Ishikawa (cell line): ENCODE results near the gene GYG1.

Source experiments
- CEBPB ChIP-seq: IDR thresholded peaks from 2 replicates; pipeline ENCODE4 v1.6.1; 2012
- EP300 ChIP-seq: IDR thresholded peaks from 2 replicates; pipeline ENCODE4 v1.6.1; 2012; ENCODE audit warnings: borderline replicate concordance
- FOXM1 ChIP-seq: IDR thresholded peaks from 2 replicates; pipeline ENCODE4 v1.6.1; 2012; ENCODE audit warnings: low read depth, borderline replicate concordance
- RAD21 ChIP-seq: IDR thresholded peaks from 2 replicates; pipeline ENCODE4 v1.6.1; 2012; ENCODE audit warnings: low read depth
- TEAD4 ChIP-seq: IDR thresholded peaks from 2 replicates; pipeline ENCODE4 v1.6.1; 2012
- YY1 ChIP-seq: IDR thresholded peaks from 2 replicates; pipeline ENCODE4 v1.6.1; 2012; ENCODE audit warnings: low read depth
- TF ChIP-seq, protein P1 (sequence below): IDR thresholded peaks from 2 replicates; pipeline ENCODE4 v1.6.1; 2012
- TF ChIP-seq, protein P2 (sequence below): IDR thresholded peaks from 2 replicates; pipeline ENCODE4 v1.6.1; 2012

DNA sequence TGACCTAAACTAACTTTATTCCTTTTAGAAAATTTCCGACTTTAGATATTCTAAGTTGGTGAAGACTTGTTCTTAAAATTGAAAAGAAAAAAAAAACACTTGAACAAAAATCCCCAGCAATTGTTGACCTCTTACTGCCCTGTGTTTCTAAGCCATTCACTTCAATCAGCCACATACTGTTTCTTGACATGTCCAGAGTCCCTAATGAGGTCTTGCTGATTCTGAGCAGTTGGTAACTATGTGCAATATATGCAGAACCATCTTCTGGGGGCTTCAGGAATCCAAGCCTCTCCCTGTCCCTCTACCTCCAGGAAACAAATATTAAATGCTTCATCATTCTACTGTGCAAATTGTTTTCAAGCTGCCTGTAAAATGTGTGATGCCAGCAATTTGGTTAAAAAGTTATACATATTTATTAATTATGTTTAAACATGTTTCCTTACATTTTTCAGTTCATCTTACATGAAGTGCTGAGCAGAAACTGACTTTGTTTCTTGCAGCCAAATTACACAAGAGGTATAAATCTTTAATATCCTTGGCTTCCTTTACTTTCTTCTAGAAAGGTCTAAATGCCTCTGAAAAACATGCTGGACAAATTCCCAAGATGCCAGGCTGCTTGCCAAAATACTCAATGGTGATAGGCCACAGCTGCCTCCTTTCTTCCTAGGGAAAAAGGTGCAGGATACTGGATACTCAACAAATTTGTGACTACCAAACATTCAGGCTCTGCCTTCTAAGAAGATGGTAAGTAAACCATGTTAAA is 19.8 kb upstream of the GYG1 start:
- TF ChIP-seq CEBPB: no peak
- no peak for TF ChIP-seq EP300
- TF ChIP-seq RAD21: no peak
- TF ChIP-seq, protein P1, sequence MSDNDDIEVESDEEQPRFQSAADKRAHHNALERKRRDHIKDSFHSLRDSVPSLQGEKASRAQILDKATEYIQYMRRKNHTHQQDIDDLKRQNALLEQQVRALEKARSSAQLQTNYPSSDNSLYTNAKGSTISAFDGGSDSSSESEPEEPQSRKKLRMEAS: 0 out of 2 replicates have a peak, but pooled peaks have one; percentile 16
- TF ChIP-seq, protein P2, sequence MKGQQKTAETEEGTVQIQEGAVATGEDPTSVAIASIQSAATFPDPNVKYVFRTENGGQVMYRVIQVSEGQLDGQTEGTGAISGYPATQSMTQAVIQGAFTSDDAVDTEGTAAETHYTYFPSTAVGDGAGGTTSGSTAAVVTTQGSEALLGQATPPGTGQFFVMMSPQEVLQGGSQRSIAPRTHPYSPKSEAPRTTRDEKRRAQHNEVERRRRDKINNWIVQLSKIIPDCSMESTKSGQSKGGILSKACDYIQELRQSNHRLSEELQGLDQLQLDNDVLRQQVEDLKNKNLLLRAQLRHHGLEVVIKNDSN: no peak
- no peak for TF ChIP-seq YY1
- no peak for TF ChIP-seq FOXM1
- no peak for TF ChIP-seq TEAD4
